ENCODE measurements around the gene FNBP1L. TPM values are rescaled to one million over a fixed set of nuclear protein-coding genes. Genes with fewer than 3 reads are reported as not detected.
A peak's percentile ranks its signal among the peaks of the same experiment; 100 is the strongest.
"Not testable (repeated sequence)": the region's sequence is repeated elsewhere in the genome, so short reads cannot be mapped to it uniquely, and the experiment has no call there.

FNBP1L gene
- total and polyA plus RNA-seq, 4 donors = 63.6 to 138 (median 106) TPM

GRCh38 chr1:93591291-93591675, 143.4 kb downstream of the FNBP1L start:
- Histone ChIP-seq H3K36me3 (ENCODE audit: control insufficient read depth, insufficient read depth, low read length) (peaks cover 19% of the 10 kb centered on the region), H3K4me1 (ENCODE audit: control insufficient read depth, insufficient read depth, low read length) (peaks cover 26% of the 10 kb centered on the region)
- H3K27ac ChIP-seq (ENCODE audit: low read depth, low read length); H3K4me3 ChIP-seq (ENCODE audit: low read depth, low read length); H3K27me3 ChIP-seq (ENCODE audit: control insufficient read depth, insufficient read depth, low read length); DNase-seq (ENCODE audit: low read depth in 4 of 6, low spot score in 6 of 6); H3K9me3 ChIP-seq (ENCODE audit: control insufficient read depth, insufficient read depth, low read length): not testable (repeated sequence)
- WGBS (ENCODE audit: insufficient coverage) = no CpG with 5 or more reads among the region's 3 CpGs

- peaks cover 19% of the 10 kb centered on the region for H3K36me3 ChIP-seq (ENCODE audit: control insufficient read depth, insufficient read depth, low read length)
- 86% methylated on average over 15 of the region's 17 CpGs for WGBS (ENCODE audit: insufficient coverage)
- peaks cover 30% of the 10 kb centered on the region for H3K4me1 ChIP-seq (ENCODE audit: control insufficient read depth, insufficient read depth, low read length)
- no peak overlapping the region for H3K4me3 ChIP-seq (ENCODE audit: low read depth, low read length)
- H3K9me3 ChIP-seq (ENCODE audit: control insufficient read depth, insufficient read depth, low read length) = no peaks in the 10 kb centered on the region
- H3K27ac ChIP-seq (ENCODE audit: low read depth, low read length) = no peak overlapping the region
- DNase-seq (ENCODE audit: low read depth in 4 of 6, low spot score in 6 of 6) = peak in 2 of 6 donors; percentile 40 to 51
- H3K27me3 ChIP-seq (ENCODE audit: control insufficient read depth, insufficient read depth, low read length) = no peaks in the 10 kb centered on the region
Observed at GRCh38 chr1:93591676-93592550, 144.0 kb downstream of the FNBP1L start.

GRCh38 chr1:93592551-93592949, 144.6 kb downstream of the FNBP1L start:
- DNase-seq (ENCODE audit: low read depth in 4 of 6, low spot score in 6 of 6) = no peak
- Histone ChIP-seq H3K9me3 (ENCODE audit: control insufficient read depth, insufficient read depth, low read length) (no peaks in the 10 kb centered on the region), H3K27me3 (ENCODE audit: control insufficient read depth, insufficient read depth, low read length) (no peaks in the 10 kb centered on the region), H3K27ac (ENCODE audit: low read depth, low read length) (no peak overlapping the region), H3K36me3 (ENCODE audit: control insufficient read depth, insufficient read depth, low read length) (peaks cover 16% of the 10 kb centered on the region), H3K4me1 (ENCODE audit: control insufficient read depth, insufficient read depth, low read length) (peaks cover 35% of the 10 kb centered on the region), H3K4me3 (ENCODE audit: low read depth, low read length) (no peak overlapping the region)
- 89% methylated on average over 2 of the region's 6 CpGs for WGBS (ENCODE audit: insufficient coverage)

- H3K27ac ChIP-seq (ENCODE audit: low read depth, low read length) = no peak overlapping the region
- WGBS (ENCODE audit: insufficient coverage) = 66% methylated on average over 7 of the region's 13 CpGs
- peaks cover 50% of the 10 kb centered on the region for H3K4me1 ChIP-seq (ENCODE audit: control insufficient read depth, insufficient read depth, low read length)
- no peaks in the 10 kb centered on the region for H3K27me3 ChIP-seq (ENCODE audit: control insufficient read depth, insufficient read depth, low read length)
- peaks cover 10% of the 10 kb centered on the region for H3K36me3 ChIP-seq (ENCODE audit: control insufficient read depth, insufficient read depth, low read length)
- no peak overlapping the region for H3K4me3 ChIP-seq (ENCODE audit: low read depth, low read length)
- no peak for DNase-seq (ENCODE audit: low read depth in 4 of 6, low spot score in 6 of 6)
- no peaks in the 10 kb centered on the region for H3K9me3 ChIP-seq (ENCODE audit: control insufficient read depth, insufficient read depth, low read length)
Observed at GRCh38 chr1:93593854-93594602, 146.1 kb downstream of the FNBP1L start.

- no peak overlapping the region for H3K4me3 ChIP-seq (ENCODE audit: low read depth, low read length)
- H3K27me3 ChIP-seq (ENCODE audit: control insufficient read depth, insufficient read depth, low read length) = no peaks in the 10 kb centered on the region
- H3K9me3 ChIP-seq (ENCODE audit: control insufficient read depth, insufficient read depth, low read length) = no peaks in the 10 kb centered on the region
- peaks cover 7% of the 10 kb centered on the region for H3K36me3 ChIP-seq (ENCODE audit: control insufficient read depth, insufficient read depth, low read length)
- 71% methylated on average over 1 of the region's 1 CpG for WGBS (ENCODE audit: insufficient coverage)
- no peak for DNase-seq (ENCODE audit: low read depth in 4 of 6, low spot score in 6 of 6)
- no peak overlapping the region for H3K27ac ChIP-seq (ENCODE audit: low read depth, low read length)
- peaks cover 55% of the 10 kb centered on the region for H3K4me1 ChIP-seq (ENCODE audit: control insufficient read depth, insufficient read depth, low read length)
Observed at GRCh38 chr1:93594603-93594880, 146.6 kb downstream of the FNBP1L start.

GRCh38 chr1:93595266-93595665, 147.3 kb downstream of the FNBP1L start:
- Histone ChIP-seq H3K4me3 (ENCODE audit: low read depth, low read length) (no peak overlapping the region), H3K27me3 (ENCODE audit: control insufficient read depth, insufficient read depth, low read length) (no peaks in the 10 kb centered on the region), H3K9me3 (ENCODE audit: control insufficient read depth, insufficient read depth, low read length) (no peaks in the 10 kb centered on the region), H3K4me1 (ENCODE audit: control insufficient read depth, insufficient read depth, low read length) (peaks cover 59% of the 10 kb centered on the region), H3K36me3 (ENCODE audit: control insufficient read depth, insufficient read depth, low read length) (peaks cover 6% of the 10 kb centered on the region), H3K27ac (ENCODE audit: low read depth, low read length) (no peak overlapping the region)
- no peak for DNase-seq (ENCODE audit: low read depth in 4 of 6, low spot score in 6 of 6)
- 17% methylated on average over 1 of the region's 2 CpGs for WGBS (ENCODE audit: insufficient coverage)

GRCh38 chr1:93595743-93596142, 147.8 kb downstream of the FNBP1L start:
- H3K4me1 ChIP-seq (ENCODE audit: control insufficient read depth, insufficient read depth, low read length) = peaks cover 63% of the 10 kb centered on the region

GRCh38 chr1:93596329-93597089, 148.6 kb downstream of the FNBP1L start:
- Histone ChIP-seq H3K9me3 (ENCODE audit: control insufficient read depth, insufficient read depth, low read length) (no peaks in the 10 kb centered on the region), H3K4me1 (ENCODE audit: control insufficient read depth, insufficient read depth, low read length) (peaks cover 65% of the 10 kb centered on the region), H3K27me3 (ENCODE audit: control insufficient read depth, insufficient read depth, low read length) (no peaks in the 10 kb centered on the region), H3K27ac (ENCODE audit: low read depth, low read length) (peak overlapping the region; percentile 6), H3K36me3 (ENCODE audit: control insufficient read depth, insufficient read depth, low read length) (peaks cover 6% of the 10 kb centered on the region), H3K4me3 (ENCODE audit: low read depth, low read length) (no peak overlapping the region)
- WGBS (ENCODE audit: insufficient coverage) = 83% methylated on average over 1 of the region's 4 CpGs
- no peak for DNase-seq (ENCODE audit: low read depth in 4 of 6, low spot score in 6 of 6)

More at GRCh38 chr1:93595743-93596142, 147.8 kb downstream of the FNBP1L start:
- Histone ChIP-seq H3K27me3 (ENCODE audit: control insufficient read depth, insufficient read depth, low read length) (no peaks in the 10 kb centered on the region), H3K36me3 (ENCODE audit: control insufficient read depth, insufficient read depth, low read length) (peaks cover 6% of the 10 kb centered on the region), H3K27ac (ENCODE audit: low read depth, low read length) (no peak overlapping the region), H3K9me3 (ENCODE audit: control insufficient read depth, insufficient read depth, low read length) (no peaks in the 10 kb centered on the region), H3K4me3 (ENCODE audit: low read depth, low read length) (no peak overlapping the region)
- WGBS (ENCODE audit: insufficient coverage) = 56% methylated on average over 3 of the region's 4 CpGs
- DNase-seq (ENCODE audit: low read depth in 4 of 6, low spot score in 6 of 6) = peak in 1 of 6 donors; percentile 35

GRCh38 chr1:93597709-93598108, 149.8 kb downstream of the FNBP1L start:
- 32% methylated on average over 6 of the region's 6 CpGs for WGBS (ENCODE audit: insufficient coverage)
- H3K27ac ChIP-seq (ENCODE audit: low read depth, low read length) = peak overlapping the region; percentile 35
- no peaks in the 10 kb centered on the region for H3K36me3 ChIP-seq (ENCODE audit: control insufficient read depth, insufficient read depth, low read length)
- H3K4me1 ChIP-seq (ENCODE audit: control insufficient read depth, insufficient read depth, low read length) = peaks cover 53% of the 10 kb centered on the region
- no peak overlapping the region for H3K4me3 ChIP-seq (ENCODE audit: low read depth, low read length)
- no peaks in the 10 kb centered on the region for H3K27me3 ChIP-seq (ENCODE audit: control insufficient read depth, insufficient read depth, low read length)
- DNase-seq (ENCODE audit: low read depth in 4 of 6, low spot score in 6 of 6) = peak; percentile 58 to 93 (median 75)
- no peaks in the 10 kb centered on the region for H3K9me3 ChIP-seq (ENCODE audit: control insufficient read depth, insufficient read depth, low read length)

Measured in spinal cord (tissue), 10 donors.